ENCODE data around the gene SEPTIN7. TPM values are rescaled to one million over a fixed set of nuclear protein-coding genes. Genes with fewer than 3 reads are reported as not detected.

The SEPTIN7 gene
- total and polyA plus RNA-seq, 2 of the 13 experiments (the other 11 are each of a cell fraction or from before 2014, with no cell fraction given): 103 to 129 TPM

DNA sequence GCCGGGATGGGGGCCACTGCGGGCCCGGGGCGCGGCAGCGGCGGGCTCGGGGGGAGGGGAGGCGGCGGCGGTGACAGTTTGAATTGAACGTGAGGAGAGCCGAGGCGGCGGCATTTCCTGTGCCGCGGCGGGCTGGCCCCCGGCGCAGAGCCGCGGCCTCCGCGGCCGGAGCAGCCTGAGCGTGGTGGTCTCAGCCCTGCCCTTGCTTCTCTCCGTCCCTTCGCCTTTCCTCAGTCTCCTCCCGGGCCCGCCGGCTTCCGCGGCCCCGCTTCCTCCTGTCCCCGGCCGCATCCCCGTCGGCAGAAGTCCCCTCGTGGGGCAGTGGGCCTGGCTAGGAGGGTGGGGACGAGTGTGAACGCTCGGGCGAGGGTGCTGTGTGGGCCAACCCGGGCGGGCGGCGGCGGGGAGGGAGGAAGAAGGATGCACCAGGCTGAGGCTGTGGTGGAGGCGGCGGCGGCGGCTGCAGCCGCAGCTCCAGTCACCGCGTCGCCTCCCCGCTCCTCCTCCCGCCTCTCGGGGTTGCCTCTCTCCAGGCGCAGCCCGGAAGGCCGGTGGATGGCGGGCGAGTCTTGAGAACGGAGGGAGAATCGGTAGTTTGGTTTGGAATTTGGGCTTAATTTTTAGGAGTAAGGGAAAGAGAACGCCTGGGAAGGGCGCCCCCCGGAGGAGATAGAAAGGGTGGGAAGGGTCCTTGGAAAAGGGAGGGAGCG is 690 bp downstream of the SEPTIN7 start (continued):
- TF ChIP-seq EEA1 (CRISPR knock-in tag; IDR thresholded peaks at IDR 0.05; ENCODE audit: borderline replicate concordance) (no peak; the same call in 1 of the 2 replicates), ZNF180 (CRISPR knock-in tag; IDR thresholded peaks at IDR 0.05; ENCODE audit: borderline replicate concordance, low read depth) (no peak), STAG1 (CRISPR knock-in tag; IDR thresholded peaks at IDR 0.05) (0 out of 2 replicates have a peak, but pooled peaks have one; percentile 7), ZNF609 (CRISPR knock-in tag; IDR thresholded peaks at IDR 0.05; ENCODE audit: borderline replicate concordance) (no peak), ZNF138 (CRISPR knock-in tag; IDR thresholded peaks at IDR 0.05; ENCODE audit: low read depth) (no peak), HNRNPK (IDR thresholded peaks at IDR 0.05; ENCODE audit: low read depth, low read length, poor library complexity, severe bottlenecking) (peak; percentile 65), RFX1 (IDR thresholded peaks at IDR 0.05) (no peak), REL (CRISPR knock-in tag; conservative IDR thresholded peaks at IDR 0.05) (no peak), MYPOP (CRISPR knock-in tag; IDR thresholded peaks at IDR 0.05) (0 out of 2 replicates have a peak, but pooled peaks have one; percentile 32), PHF5A (CRISPR knock-in tag; IDR thresholded peaks at IDR 0.05; ENCODE audit: low read depth, unreplicated experiment) (no peak), ZNF580 (CRISPR knock-in tag; IDR thresholded peaks at IDR 0.05; ENCODE audit: borderline replicate concordance, low read depth) (0 out of 2 replicates have a peak, but pooled peaks have one; percentile 18), ZNF589 (CRISPR knock-in tag; conservative IDR thresholded peaks at IDR 0.05) (0 out of 2 replicates have a peak, but pooled peaks have one; percentile 9), ZBTB7B (CRISPR knock-in tag; IDR thresholded peaks at IDR 0.05) (no peak), ZNF12 (CRISPR knock-in tag; IDR thresholded peaks at IDR 0.05) (no peak), NR3C1 (CRISPR knock-in tag; IDR thresholded peaks at IDR 0.05) (no peak), ZNF672 (CRISPR knock-in tag; IDR thresholded peaks at IDR 0.05) (no peak), KDM3A (CRISPR knock-in tag; IDR thresholded peaks at IDR 0.05; ENCODE audit: low read depth) (no peak)
- TF ChIP-seq, protein P1, sequence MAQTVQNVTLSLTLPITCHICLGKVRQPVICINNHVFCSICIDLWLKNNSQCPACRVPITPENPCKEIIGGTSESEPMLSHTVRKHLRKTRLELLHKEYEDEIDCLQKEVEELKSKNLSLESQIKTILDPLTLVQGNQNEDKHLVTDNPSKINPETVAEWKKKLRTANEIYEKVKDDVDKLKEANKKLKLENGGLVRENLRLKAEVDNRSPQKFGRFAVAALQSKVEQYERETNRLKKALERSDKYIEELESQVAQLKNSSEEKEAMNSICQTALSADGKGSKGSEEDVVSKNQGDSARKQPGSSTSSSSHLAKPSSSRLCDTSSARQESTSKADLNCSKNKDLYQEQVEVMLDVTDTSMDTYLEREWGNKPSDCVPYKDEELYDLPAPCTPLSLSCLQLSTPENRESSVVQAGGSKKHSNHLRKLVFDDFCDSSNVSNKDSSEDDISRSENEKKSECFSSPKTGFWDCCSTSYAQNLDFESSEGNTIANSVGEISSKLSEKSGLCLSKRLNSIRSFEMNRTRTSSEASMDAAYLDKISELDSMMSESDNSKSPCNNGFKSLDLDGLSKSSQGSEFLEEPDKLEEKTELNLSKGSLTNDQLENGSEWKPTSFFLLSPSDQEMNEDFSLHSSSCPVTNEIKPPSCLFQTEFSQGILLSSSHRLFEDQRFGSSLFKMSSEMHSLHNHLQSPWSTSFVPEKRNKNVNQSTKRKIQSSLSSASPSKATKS (CRISPR knock-in tag; IDR thresholded peaks at IDR 0.05): no peak
- TF ChIP-seq, protein P2, sequence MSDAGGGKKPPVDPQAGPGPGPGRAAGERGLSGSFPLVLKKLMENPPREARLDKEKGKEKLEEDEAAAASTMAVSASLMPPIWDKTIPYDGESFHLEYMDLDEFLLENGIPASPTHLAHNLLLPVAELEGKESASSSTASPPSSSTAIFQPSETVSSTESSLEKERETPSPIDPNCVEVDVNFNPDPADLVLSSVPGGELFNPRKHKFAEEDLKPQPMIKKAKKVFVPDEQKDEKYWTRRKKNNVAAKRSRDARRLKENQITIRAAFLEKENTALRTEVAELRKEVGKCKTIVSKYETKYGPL (CRISPR knock-in tag; IDR thresholded peaks at IDR 0.05): no peak

All from HepG2 (cell line).